H1 (cell line): ENCODE data around the gene MGMT. TPM values are rescaled to one million over a fixed set of nuclear protein-coding genes. Genes with fewer than 3 reads are reported as not detected.

Experiments
- EP300 ChIP-seq, 2 experiments: IDR thresholded peaks; 1 replicate in 1 of 2; 2 replicates in 1 of 2; pipeline ENCODE4 v1.6.1; 2011 to 2012; ENCODE audit warnings: low read depth in 2 of 2, low read length in 2 of 2, mild to moderate bottlenecking in 2 of 2, borderline replicate concordance in 1 of 2, inconsistent platforms in 1 of 2, moderate library complexity in 1 of 2
- EZH2 ChIP-seq: fragments of 200-600 bp; sonication (generic); IDR thresholded peaks from 2 replicates; pipeline ENCODE4 v1.7.1; 2012; ENCODE audit warnings: low read depth, mild to moderate bottlenecking, moderate library complexity, low read length, inconsistent platforms; ENCODE audit not compliant: severe bottlenecking
- GTF2F1 ChIP-seq: IDR thresholded peaks from 2 replicates; pipeline ENCODE4 v1.6.1; 2012; ENCODE audit warnings: low read depth, low read length, improper control_type of control experiment, borderline replicate concordance
- NANOG ChIP-seq: IDR thresholded peaks from 2 replicates; pipeline ENCODE4 v1.6.1; 2011; ENCODE audit warnings: low read length, low read depth, mild to moderate bottlenecking, inconsistent platforms; ENCODE audit not compliant: insufficient read depth, poor library complexity, severe bottlenecking
- RBBP5 ChIP-seq: IDR thresholded peaks from 2 replicates; pipeline ENCODE4 v1.7.1; 2012; ENCODE audit warnings: low read depth, mild to moderate bottlenecking, inconsistent platforms, low read length, moderate library complexity, borderline replicate concordance
- SIRT6 ChIP-seq: IDR thresholded peaks from one replicate; pipeline ENCODE4 v1.7.1; 2012; ENCODE audit warnings: low read length, inconsistent platforms
- SP4 ChIP-seq: IDR thresholded peaks from 2 replicates; pipeline ENCODE4 v1.6.1; 2012; ENCODE audit warnings: low read length, inconsistent platforms
- polyA plus RNA-seq, 7 experiments: library from polyadenylated mRNA; depleted of rRNA in 3 of 7; stranded (reverse) in 5 of 7; unstranded in 2 of 7; fragments of >200 nt in 5 of 7; fragments of 200-250 nt in 2 of 7; gene quantifications; 1 replicate in 5 of 7; 2 replicates in 1 of 7; 4 replicates in 1 of 7; pipeline versions ENCODE4 v1.2.1 to v1.2.3, GENCODE V29; 2011 to 2013; ENCODE audit warnings: missing spikeins in 2 of 7, mixed read lengths in 2 of 7
- total RNA-seq: library from RNA; stranded (reverse); fragmentation: NEBNext Ultra II Directional; extraction: Animal tissue kit (Norgen Biotek cat#: 25700); gene quantifications from 2 replicates; pipeline ENCODE4 v1.2.1, GENCODE V29; 2021

MGMT gene
- total and polyA plus RNA-seq, 2 of the 8 experiments (the other 6 are each of a cell fraction or from before 2014, with no cell fraction given): 9.9 to 10.7 TPM

DNA sequence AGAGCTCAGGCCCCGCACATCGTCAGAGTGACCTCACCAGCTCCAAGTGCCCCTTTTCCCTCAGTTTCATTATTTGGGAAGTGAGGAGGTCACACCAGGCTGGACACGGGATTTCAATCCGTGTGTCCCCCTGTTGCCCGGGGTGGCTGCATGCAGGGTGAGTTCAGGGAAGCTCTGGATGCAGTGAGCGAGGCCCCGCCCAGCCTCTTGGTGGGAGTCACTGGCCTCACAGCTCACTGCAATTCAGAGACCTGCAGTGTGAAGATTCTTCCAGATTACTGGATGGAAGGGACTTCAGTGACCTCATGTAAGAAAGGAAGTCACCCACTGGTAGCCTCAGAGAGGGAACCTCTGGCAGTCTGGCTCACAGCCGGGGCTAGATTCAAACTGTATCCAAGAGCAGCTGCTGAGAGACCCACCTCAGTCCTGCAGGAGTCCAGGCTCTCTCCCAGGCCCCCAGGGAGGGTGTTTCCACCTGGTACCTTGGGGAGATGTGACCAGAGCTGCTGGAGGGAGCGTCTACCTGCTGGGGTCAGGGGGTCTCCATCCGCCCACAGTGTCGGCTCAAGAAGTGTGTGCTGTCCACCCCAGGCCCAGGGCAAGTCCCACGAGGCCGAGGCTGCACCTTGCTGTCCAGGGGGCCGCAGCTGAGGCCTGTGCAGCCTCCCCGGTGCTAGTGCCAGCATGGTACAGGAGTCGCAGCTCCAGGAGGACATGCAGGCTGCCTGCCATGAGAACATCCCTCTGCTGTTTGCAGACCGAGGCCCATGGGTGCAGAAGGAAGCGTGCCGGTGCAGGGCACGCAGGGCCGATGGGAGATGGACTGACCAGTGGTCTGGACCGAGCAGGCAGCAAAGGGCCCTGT, 54.4 kb downstream of the MGMT start (continued):
- TF ChIP-seq RBBP5 (no peak), NANOG (no peak), EZH2 (no peak), SIRT6 (no peak), GTF2F1 (no peak), SP4 (no peak), EP300 (IDR thresholded peaks at IDR 0.05; ENCODE audit: borderline replicate concordance in 1 of 2, low read depth in 2 of 2, low read length in 2 of 2) (no peak)
- TF ChIP-seq, all 59 proteins: peak for 0
